GM19025 (cell line): Measurements from ENCODE around the gene CAMSAP2.
"Not testable (repeated sequence)": the region's sequence is repeated elsewhere in the genome, so short reads cannot be mapped to it uniquely, and the experiment has no call there.

ENCODE experiments used
- ATAC-seq: cut with Tn5 transposase; IDR thresholded peaks from one replicate; pipeline ENCODE4 v1.9.1; 2021; ENCODE audit warnings: mild to moderate bottlenecking, low read depth, moderate library complexity; ENCODE audit not compliant: unreplicated experiment

CAMSAP2 gene

DNA sequence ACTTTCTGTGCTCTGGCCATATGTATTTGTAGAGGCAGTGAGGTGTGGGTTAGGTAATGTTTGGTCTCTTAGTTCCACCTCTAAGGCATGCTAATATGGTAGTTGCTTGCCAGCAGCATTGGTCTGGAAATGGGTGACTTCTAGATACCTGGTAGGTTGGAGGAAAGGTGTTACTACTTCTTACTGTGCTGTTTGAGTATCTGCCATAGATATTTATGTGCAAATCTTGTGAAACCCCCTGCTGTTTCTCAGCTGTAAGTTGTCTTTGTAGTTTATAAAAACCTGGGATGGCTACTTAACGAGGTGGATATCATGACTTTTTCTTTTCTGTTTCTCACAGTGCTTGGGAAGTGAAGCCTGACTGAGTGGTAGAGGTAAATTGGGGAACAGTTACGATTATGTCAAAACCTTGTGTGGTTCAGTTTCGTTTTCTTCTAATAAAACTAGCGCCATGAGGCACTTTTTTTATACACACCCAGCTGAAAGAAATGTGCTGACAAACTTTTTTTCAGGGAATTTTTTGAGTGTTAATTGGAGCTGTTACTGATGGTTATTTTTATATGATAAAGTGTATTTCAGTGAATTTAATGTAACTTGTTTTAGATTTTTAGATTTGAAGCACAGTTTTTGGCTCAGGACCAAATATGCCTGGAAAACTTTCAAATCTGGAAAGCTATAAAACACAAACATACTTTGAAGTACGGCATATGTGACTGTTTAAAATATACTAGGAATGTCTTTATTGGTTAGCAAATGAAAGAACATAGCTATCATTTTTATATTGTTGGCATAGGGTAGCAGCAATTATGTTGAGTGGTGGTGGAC is 42.1 kb downstream of the CAMSAP2 start:
- no peak for ATAC-seq

DNA sequence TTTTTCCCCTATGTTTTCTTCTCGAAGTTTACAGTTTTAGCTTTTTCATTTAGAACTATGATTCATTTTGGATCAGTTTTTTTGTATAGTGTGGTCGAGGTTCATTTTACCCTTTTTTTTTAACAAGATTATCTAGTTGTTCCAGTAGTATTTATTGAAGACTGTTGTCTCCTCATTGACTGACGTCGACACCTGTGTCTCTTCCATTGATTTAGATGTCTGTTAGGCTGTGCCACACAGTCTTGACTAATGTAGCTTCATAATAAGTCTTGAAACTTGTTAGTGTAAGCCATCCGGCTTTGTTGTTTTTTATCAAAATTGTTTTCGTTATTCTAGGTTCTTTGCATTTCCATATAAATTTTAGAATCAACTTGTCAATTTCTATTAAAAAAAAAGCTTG is 45.2 kb downstream of the CAMSAP2 start:
- ATAC-seq, result no peak

DNA sequence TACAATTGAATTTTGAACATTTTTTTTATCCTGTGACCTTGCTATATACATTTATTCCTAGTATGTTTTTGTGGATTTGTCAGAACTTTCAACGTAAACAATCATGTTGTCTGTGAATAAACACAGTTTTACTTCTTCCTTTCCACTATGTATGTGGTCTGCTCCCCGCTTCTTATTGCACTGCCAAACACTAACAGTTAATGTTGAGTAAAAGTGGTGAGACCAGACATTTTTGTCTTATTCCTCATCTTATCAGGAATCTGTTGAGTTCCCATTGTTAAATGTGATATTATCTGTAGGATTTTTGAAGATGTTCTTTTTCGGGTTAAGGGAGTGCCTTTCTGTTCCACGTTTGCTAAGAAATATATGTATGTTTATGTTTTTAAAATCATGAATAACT is 45.9 kb downstream of the CAMSAP2 start:
- ATAC-seq, result no peak

DNA sequence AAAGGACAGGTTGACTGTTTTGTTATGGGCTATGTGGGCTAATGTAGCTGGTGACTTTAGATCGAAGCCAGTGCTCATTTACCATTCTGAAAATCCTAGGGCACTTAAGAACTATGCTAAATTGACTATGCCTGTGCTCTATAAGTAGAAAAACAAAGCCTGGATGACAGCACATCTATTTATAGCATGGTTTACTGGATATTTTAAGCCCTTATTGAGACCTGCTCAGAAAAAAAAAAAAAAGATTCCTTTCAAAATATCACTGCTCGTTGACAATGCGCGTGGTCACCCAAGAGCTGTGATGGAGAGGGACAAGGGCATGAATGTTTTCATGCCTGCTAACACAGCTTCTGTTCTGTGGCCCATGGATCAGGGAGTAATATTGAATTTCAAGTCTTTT is 48.1 kb downstream of the CAMSAP2 start:
- no peak for ATAC-seq

DNA sequence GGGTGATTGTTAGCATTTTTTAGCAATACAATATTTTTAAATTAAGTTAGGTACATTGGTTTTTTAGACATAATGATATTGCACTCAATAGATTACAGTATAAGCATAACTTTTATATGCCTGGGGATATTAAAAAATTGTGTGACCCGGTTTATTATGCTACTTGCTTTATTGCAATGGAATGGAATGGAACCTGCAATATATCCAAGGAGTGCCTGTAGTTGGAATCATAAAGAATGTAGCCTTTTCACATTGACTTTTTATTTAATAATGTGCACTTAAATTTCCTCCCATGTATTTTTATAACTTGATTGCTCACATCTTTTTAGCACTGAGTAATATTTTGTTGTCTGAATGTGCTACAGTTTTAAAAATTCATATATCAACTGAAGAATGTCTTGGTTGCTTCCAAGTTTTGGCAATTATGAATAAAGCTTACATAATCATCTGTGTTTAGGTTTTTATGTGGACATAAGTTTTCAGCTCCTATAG is 49.2 kb downstream of the CAMSAP2 start:
- no peak for ATAC-seq

DNA sequence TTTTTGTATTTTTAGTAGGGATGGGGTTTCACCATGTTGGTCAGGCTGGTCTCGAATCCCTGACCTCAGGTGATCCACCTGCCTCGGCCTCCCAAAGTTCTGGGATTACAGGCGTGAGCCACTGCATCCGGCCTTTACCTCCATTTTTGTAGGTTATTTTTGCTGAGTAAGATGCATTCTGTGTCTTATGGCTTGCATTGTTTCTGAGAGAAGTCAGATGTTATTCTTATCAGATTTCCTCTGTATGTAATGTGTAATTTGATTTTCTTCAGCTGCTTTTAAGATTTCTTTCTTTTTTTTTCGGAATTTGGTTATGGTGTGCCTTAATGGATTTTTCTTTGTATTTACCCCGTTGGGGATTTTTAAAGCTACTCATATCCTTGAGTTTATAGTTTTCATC is 52.3 kb downstream of the CAMSAP2 start:
- ATAC-seq, result not testable (repeated sequence)

DNA sequence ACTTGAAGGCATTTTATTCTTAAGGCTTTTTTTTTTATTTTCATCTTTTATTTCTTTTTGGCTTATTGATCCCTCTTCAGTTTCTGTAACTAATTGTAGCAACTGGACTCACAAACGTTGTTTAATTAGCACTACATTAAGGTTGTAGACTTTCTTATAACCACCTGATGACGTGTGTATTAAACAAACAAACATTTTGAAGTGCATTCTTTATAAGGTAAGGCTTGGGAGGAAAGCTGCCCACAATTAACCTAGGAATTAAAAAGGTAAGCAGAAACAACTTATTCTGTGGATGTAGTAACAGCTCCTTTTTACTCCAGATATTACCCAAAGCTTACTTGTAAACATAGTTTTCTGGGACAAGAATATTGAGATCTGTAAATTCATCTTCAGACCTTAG is 55.0 kb downstream of the CAMSAP2 start:
- ATAC-seq, result no peak

DNA sequence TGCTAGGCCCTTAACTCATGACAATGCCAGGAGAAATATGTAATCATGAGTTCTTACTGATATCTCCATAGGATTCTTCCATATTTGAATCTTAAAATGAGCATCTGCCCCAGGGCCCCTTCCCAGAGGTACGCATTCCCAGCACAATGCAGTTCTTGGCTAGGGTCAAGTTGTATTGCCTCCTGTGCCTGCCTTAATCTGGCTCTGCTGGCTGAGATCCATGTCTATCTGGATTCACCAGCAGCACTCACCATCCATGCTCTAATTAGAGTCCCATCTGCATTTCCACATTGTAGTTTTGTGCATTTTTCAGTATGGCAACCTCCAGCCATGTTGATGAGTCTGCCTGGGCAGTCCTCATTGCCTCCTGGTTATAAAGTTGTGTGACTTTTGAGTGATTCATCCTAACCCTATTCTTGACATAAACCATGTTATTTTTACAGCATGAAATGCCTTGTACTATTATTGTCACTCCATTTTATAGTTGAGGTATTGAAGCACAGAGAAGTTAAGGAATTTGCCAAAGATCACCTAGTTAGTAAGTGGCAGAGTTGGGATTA is 55.9 kb downstream of the CAMSAP2 start:
- ATAC-seq, result no peak

DNA sequence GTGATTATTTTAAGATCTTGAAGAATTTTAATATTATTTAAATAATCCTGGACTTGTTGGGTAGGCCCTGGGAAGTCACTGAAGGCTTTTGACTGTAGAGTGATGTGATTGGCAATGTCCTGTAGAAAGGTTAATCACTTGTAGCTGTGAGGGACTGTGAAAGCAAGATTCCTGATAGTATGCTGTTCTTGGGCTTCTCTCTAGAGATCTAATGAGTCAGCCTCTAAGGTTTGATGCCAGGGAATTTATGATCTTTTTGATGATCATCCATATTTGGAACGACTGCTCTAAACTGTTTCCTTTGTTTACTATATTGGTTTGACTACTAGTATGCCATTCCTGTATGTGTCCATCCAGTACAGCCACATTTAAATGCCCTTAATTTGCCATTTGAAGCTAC is 56.5 kb downstream of the CAMSAP2 start:
- no peak for ATAC-seq

DNA sequence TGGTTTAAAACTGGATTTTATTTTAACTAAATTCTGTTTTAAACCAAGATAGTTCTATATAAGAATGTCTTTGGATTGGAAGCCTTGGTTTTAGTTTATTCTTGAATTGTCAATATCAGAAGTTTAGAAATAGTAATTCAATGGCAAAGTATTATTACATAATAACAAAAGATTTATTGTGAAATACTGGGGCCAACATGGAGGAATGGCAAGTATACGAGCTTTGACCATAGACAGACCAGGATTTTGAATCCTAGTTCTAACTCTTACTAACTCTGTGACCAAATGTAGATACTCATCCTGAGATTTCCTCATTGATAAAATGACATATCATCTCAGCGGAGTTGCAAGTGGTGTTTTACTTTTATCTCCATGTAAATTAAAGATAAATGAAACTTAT is 63.3 kb downstream of the CAMSAP2 start:
- no peak for ATAC-seq

DNA sequence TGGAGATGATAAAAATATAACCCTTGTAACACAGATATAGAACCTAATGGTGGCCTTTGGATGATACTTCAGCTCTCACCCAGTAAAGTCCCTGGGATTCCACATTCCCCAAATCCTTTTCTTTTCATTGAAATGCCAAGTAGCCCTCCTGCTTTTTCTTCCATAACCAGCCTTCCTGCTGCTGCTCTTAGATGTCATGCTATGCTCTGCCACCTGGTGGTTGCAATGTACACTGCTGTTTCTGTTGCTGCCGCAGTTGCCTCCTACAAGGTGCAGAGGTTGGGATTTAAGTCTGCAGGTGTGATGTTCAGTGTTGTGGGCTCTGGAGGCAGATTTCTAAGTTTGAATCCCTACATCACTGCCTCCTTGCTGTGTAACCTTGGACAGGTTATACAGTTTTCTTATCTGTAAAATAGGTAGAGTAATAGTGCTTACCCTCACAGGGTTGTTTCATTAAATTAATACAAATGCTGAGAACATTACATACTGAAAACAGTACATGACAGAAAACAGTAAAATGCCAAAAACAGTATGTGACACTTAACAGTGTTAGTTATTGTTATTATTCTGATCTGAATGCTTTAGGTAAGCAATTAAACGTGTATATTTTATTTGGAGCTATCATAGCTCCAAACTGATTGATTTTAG is 64.3 kb downstream of the CAMSAP2 start:
- ATAC-seq, result peak; percentile 74

DNA sequence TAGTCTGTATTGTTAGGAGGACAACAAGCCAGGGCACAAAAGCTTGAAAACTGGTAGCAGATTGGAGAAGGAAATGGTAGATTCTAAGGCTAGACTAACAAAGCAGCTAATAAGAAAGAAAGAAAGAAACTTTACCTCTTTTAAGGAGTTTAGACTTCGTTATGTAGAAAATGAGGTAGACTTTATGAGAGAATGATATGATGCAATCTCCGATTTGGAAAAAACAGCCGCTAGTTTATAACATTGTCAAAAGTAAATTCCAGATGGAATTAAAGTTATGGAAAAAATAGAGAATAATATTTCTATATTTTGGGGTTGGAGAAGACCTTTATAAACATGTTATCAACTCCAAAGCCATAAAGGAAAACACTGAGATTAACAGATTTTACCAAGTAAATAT is 67.0 kb downstream of the CAMSAP2 start:
- ATAC-seq, result no peak

DNA sequence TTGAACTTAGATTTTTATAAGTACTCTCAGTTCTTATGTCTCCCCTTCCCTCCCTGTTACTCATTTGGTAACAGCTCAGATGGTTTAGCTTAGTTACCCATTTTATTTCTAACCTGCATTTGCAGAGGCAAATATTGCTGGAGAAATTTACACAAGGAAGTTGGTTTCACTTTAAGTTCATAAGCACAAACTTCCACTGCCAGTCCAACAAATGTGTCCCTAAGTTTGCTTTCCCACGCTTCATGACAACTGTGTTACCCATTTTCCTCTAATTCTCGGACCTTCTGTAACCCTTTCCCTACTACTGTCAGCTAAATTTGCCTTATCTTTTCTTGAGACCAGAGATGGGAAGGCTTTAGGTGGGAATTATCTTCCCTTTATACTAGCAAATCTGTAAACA is 70.2 kb downstream of the CAMSAP2 start:
- ATAC-seq, result no peak

DNA sequence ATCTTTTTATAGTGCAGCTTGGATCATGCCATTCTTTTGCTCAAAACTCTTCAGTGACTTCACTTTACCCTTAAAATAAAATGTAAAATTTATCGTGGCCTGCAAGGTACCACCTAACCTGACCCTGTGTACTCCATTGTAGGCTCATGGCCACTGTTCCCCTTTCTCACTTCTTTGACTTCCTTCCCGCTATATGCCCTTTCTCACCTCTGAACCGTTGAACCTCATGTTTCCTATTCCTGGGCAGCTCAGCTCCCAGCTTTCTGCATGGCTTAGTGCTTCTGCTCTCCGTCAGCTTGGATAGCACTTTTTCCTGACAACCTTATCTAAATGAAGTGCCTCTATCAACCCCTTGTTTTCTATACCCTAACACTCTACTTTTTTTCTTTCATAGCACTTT is 73.0 kb downstream of the CAMSAP2 start:
- no peak for ATAC-seq

DNA sequence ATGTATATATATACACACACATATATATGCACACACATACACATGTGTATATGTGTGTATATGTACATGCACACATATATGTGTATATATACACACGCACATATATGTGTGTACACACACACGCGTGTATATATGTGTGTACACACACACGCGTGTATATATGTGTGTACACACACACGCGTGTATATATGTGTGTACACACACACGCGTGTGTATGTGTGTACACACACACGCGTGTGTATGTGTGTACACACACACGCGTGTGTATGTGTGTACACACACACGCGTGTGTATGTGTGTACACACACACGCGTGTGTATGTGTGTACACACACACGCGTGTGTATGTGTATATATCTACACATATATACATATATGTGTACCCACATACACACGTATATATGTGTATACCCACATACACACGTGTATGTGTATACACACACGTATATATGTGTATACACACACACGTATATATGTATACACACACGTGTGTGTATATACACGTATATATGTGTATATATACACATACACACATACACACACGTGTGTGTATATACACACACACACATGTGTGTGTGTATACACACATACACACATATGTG is 78.0 kb downstream of the CAMSAP2 start:
- ATAC-seq, result not testable (repeated sequence)

DNA sequence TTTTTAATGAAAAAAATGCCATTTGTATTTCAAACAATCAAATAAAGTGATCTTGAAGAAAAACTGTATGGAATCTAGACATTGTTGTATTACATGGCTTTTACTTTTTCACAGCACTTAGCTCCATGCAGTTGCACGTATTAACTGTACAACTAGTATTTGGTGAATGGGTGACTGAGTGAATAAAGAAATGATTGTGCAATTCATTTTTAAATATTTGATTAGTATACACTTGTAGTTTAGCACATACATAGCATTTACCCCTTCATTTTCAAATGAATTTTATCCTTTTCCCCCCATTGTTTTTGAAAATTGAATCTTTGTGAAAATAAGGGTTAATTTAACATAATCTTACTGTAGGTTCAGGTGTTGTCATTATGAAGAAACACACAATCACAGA is 79.6 kb downstream of the CAMSAP2 start:
- no peak for ATAC-seq

DNA sequence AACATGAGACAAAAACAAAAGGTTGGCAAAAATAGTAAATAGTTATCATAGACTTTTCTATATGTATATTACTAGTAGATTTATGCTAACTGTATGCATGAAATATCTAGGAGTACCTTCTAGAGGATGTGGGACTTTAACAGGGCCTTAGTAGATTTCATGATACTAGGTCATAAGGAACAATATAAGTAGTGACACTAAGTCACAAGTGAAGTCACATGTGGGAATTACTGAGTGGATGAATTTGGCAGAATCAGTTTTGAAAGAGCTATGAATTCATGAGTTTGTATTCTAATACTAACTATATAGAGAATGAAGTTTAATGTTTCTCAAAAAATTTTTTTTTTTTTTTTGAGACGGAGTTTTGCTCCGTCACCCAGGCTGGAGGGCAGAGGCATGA is 81.0 kb downstream of the CAMSAP2 start:
- no peak for ATAC-seq

DNA sequence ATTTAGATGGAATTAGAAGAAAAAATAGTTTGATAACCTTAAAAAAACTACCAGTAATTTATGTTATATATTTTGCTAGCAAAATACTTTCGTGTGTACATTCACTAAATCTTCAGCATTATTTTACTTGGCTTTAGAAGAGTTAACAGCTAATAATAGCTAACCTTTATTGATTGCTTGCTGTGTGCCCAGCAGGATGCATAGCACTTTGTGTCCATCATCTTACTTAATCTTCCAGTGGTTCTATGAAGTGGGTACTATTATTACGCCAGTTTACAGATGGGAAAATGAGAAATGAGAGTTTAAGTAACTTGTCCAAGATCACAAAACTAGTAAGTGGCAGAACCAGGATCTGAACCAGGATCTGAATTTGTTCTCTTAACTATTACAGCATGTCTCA is 92.4 kb downstream of the CAMSAP2 start:
- no peak for ATAC-seq

DNA sequence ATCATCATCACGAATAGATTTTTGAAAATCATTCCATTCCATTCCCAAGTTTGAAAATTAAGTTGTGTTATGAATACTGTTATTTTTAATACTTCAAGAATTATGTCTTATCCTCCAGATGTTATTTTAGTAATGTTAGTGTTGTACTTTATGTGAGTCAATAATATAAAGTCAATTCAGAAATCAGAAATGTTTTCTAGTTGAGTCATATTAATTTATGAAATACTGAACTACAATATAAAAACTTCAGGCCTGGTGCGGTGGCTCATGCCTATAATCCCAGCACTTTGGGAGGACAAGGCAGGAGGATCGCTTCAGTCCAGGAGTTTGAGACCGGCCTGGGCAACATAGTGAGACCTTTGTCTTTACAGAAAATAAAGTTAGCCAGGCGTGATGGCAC is 95.7 kb downstream of the CAMSAP2 start:
- ATAC-seq, result no peak

DNA sequence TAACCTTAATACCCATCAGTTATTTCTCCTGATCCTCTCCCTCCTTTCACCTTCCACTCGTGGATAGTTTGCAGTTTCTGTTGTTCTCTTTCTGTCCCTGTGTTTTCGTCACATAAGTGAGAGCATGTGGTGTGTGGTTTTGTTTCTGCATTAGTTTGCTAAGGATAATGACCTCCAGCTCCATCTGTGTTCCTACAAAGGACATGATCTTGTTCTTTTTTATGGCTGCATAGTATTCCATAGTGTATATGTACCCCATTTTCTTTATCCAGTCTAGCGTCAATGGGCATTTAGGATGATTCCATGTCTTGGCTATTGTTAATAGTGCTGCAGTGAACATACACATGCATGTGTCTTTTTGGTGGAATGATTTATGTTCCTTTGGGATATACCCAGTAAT is 97.5 kb downstream of the CAMSAP2 start:
- ATAC-seq, result no peak

DNA sequence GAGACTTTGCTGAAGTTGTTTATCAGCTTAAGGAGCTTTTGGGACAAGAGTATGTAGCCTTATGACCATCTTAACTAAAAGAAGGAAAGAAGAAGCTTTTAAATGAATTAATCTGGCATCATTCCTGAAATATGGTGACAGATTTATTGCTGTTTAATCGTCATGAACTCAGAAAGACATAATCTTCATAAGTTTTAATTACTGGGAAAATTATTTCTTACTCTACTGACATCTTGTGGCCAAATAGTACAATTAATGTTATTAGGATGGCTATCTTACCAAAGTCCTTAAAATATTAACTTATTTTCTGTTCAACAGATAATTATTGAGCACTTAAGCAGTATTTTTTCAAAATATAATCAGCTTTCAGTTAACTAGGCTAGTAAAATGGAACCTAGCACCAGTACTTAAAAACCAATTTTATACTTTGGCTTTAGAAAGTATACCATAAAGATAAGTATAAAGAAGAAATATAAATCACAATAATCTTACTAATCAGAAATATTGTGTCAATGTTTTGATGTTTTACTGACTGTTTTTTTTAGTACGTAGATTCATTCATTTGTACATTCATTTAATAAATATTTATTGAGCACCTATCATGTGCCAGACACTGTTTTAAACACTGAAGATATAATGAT is 99.4 kb downstream of the CAMSAP2 start:
- ATAC-seq, result no peak
